NCI-H2029 treated with DMSO at 0.1 percent for 48 hours (cell line): ENCODE results near the gene ZSCAN12.

Source experiments
- DNase-seq: peaks from one replicate; lab custom pipeline; 2025; lab: John Stamatoyannopoulos, UW

Gene ZSCAN12

GRCh38 chr6:28353981-28354676, 45.4 kb downstream of the ZSCAN12 start:
- peak; percentile 76 for DNase-seq

- peak; percentile 32 for DNase-seq
Measured at GRCh38 chr6:28353356-28353755, 46.2 kb downstream of the ZSCAN12 start.

- no peak for DNase-seq
Measured at GRCh38 chr6:28351493-28351925, 48.0 kb downstream of the ZSCAN12 start.

DNA sequence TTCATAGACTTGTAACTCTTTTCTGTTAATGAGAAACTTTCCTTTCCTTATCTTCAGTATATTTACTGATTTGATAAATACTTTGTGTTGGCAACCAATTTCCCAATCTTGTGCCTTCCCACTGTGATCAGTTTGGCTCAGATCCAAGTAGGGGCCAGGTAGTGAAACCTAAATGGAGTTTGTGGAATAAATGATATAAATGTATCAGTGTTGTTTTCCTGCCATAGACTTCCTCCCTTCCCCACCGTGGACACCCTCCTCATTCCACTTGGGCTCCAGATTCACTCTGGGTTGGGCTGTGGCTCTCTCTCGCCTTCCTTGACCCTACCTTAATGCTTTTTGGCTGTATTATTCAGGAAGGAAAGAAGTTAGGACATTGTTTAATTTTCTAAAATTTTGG, 48.5 kb downstream of the ZSCAN12 start:
- no peak for DNase-seq

DNA sequence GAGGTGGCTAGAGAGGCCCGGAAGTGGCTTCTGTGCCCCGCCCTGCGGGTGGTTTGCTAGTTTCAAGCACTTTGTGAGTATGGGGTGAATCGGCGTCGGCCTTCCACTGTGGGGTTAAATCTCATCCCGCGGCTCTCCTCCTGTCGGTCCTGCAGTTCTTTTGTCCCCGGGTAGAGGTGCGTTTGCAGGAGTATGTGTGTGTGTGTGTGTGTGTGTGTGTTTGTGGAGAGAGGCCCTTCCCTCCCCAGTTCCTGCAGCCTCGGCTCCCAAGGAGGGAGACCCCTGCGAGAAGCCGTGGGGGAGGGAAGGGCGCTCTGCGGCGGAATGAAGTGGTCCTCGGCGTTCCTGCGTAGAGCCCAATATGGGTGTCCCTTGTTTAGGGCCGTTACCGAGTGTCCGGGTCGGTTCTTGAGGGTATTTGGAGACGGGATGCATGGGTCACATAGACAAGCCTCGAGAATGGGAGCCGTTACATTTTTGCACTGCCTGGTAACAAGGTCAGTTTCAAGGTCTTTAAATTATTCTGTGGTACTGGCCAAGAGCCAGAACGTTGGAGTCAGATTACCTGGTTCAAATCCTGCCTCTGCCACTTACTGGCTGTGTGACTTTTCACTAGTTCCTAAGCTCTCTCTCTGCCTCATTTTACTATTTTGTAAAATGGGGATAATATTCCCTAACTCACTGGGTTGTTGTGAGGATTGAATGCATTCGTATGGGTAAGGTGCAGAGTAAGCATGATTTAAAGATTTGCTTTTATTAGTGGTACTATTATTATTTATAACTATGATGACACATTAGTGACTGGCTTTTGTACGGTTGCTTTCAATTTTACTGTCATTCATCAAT, 49.4 kb downstream of the ZSCAN12 start, which contains the start of gene ZKSCAN3:
Gene ZKSCAN3, plus strand, starts transcription at position 56 of the 846 bp plus-strand sequence. CDS start 9,640 bp downstream, outside the sequence.
- peak; percentile 84 for DNase-seq

- DNase-seq, result no peak
Measured at GRCh38 chr6:28349344-28349891, 50.1 kb downstream of the ZSCAN12 start.

DNA sequence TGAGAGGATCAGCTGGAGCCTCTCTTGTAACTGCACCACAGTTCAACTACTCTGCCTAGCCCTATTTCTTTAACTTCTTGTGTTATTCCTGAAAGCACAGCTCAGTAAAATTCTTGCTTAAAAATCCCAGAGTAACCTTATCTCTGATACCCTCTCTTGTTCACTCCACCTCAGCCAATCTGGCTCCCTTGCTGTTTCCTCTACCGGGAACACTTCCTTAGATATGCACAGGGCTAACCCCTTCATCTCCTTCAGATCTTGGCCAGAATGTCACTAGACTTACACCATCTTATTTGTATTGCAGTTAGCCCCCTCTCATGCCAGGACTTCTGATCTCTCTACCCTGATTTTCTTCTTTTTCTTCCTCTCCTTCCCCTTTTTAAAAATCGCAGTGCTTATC, 52.4 kb downstream of the ZSCAN12 start:
- no peak for DNase-seq

- no peak for DNase-seq
Measured at GRCh38 chr6:28345201-28345600, 54.3 kb downstream of the ZSCAN12 start.

GRCh38 chr6:28343898-28344677, 55.5 kb downstream of the ZSCAN12 start:
- DNase-seq, result no peak

DNA sequence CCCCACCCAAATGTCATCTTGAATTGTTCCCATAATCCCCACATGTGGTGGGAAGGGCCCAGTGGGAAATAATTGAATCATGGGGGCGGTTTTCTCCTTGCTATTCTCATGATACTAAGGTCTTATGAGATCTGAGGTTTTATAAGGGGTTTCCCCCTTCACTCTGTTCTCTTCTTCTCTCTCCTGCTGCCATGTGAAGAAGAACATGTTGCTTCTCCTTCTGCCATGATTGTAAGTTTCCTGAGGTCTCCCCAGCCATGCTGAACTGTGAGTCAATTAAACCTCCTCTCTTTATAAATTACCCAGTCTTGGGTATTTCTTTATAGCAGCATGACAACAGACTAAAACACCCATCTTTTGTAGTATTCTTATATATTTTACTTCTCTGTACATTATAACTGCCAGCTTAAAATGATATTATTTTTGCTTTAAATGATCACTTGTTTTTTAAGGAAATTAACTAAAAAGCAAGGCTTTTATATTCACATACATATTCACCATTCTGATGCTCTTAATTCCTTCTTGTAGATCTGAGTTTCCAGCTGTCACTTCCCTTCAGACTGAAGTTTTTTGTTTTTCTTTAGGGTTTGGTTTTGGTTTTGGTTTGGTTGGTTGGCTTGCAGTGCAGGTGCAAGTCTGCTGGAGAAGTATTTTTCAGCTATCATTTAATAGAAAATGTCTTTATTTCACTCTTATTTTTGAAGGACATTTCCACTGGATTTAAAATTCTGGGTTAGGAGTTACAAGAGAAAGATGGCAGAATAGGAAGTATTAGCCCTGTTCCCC, 59.0 kb downstream of the ZSCAN12 start:
- DNase-seq, result no peak

GRCh38 chr6:28337121-28337520, 62.4 kb downstream of the ZSCAN12 start:
- DNase-seq, result no peak

- peak; percentile 72 for DNase-seq
Measured at GRCh38 chr6:28336284-28337120, 63.0 kb downstream of the ZSCAN12 start.

GRCh38 chr6:28335564-28336283, 63.8 kb downstream of the ZSCAN12 start, which contains the start of gene ZSCAN31:
TSS of gene ZSCAN31 (minus strand) at chr6:28336148. CDS start at chr6:28329683, 6,465 bp downstream.
- DNase-seq, result peak; percentile 81

- no peak for DNase-seq
Measured at GRCh38 chr6:28335040-28335563, 64.4 kb downstream of the ZSCAN12 start.

DNA sequence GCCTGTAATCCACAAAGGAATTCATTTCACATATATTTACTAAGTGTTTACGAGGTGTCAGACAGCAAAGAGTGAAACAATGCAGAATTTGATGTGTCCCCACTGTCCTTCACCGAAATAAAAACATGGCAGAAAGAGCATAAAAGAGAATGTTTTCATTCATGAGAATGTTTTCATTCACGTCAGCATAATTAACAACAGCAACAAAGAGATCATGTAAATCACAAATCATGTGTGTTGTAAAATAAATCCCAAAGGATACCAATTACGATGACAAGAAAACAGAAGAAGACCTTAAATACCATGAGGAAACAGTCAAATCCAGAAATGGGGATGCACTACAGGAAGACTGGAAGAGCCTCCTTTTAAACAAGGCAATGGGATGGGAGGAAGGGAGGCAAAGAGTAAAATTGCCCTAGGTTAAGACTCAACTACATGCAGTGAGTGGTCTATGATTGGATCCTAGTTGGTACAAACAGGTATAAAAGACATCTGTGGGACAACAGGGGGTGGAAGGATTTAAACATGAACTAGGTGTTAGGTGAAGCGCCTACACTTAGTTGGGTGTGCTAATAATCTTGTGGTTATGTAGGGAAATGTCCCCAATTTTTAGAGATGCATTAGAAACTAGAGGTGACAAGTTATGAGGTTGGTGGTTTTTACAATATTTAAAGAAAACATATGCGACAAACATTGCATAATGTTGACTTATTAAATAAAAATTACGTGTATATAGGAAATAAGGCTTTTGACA, 65.1 kb downstream of the ZSCAN12 start:
- DNase-seq, result no peak

DNA sequence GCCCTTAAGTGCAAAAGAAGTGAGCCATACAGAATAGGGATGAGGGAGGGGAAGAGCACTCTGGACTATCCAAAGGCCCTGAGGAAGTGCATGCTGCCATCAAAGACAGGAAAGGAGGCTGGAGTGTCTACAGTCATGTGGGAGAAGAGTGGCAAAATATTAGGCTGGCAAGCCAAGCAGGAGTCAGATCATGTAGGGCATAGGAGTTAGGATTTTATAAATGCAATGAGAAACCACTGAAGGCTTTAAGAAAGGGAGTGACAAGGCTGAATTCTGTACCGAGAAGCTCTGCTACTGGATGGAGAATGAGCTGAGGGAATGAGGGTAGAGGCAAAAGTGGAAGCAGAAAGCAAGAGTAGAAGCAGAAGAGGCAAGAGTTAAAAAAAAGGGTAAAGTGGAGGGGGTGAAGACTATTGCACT, 65.9 kb downstream of the ZSCAN12 start:
- no peak for DNase-seq

GRCh38 chr6:28333047-28333446, 66.5 kb downstream of the ZSCAN12 start:
- DNase-seq, result no peak

DNA sequence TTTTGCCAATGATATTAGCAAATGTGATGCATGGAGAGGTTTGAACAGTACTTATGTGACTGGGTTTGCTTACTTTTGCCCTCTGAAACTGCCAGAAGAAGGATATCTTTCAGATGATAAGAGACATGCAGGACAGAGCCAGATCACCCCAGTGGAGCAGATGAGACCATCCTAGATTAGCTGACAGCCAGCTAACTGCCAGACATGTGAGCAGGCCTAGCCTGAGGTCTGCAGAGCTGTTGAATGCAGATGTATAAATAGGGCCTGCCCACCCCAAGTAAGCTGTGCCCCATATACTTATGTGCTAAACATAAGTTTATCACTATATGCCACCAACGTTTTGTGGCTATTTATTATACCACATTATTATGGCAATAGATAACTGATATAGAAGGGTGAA, 69.5 kb downstream of the ZSCAN12 start:
- DNase-seq, result no peak
